Keratinocyte (primary cell): ENCODE results near the gene XRCC3. TPM values are rescaled to one million over a fixed set of nuclear protein-coding genes. Genes with fewer than 3 reads are reported as not detected.

Experiments used
- DNase-seq: peaks from one replicate; pipeline ENCODE4 v3.0.0-alpha.2; 2011; ENCODE audit warnings: low read depth, missing footprints, low spot score
- FAIRE-seq: peaks from 2 replicates; lab custom pipeline; 2011; peaks lifted over from hg19 to GRCh38; lab: Jason Lieb, UNC
- H2AFZ ChIP-seq: 2 replicates; pipeline ENCODE4 v1.6.0; 2012; ENCODE audit warnings: low read length, control low read depth, inconsistent platforms; ENCODE audit not compliant: control insufficient read depth
- H3K27ac ChIP-seq: 2 replicates; pipeline ENCODE4 v1.5.1; 2011; ENCODE audit warnings: low read length; ENCODE audit not compliant: control insufficient read depth, insufficient read depth
- H3K27me3 ChIP-seq: 3 replicates; pipeline ENCODE4 v1.6.0; 2011; ENCODE audit warnings: low read length; ENCODE audit not compliant: control insufficient read depth, insufficient read depth; ENCODE audit errors: extremely low read depth
- H3K36me3 ChIP-seq, 2 experiments: 2 replicates in 1 of 2; 3 replicates in 1 of 2; pipeline ENCODE4 v1.5.1; 2011; ENCODE audit warnings: low read length in 2 of 2, mild to moderate bottlenecking in 1 of 2; ENCODE audit not compliant: control insufficient read depth in 2 of 2, insufficient read depth in 2 of 2; ENCODE audit errors: extremely low read depth in 1 of 2
- H3K4me1 ChIP-seq: 3 replicates; pipeline ENCODE4 v1.5.1; 2011; ENCODE audit warnings: low read length; ENCODE audit not compliant: control insufficient read depth, insufficient read depth; ENCODE audit errors: extremely low read depth
- H3K4me2 ChIP-seq: 3 replicates; pipeline ENCODE4 v1.6.0; 2011; ENCODE audit warnings: low read depth, low read length; ENCODE audit not compliant: control insufficient read depth, insufficient read depth; ENCODE audit errors: extremely low read depth
- H3K4me3 ChIP-seq, 3 experiments: fragments of 200-600 bp in 1 of 3; sonication (generic) in 1 of 3; 2 replicates in 2 of 3; 3 replicates in 1 of 3; pipeline ENCODE4 v1.5.1; 2011 to 2016; ENCODE audit warnings: low read length in 3 of 3, mild to moderate bottlenecking in 3 of 3, control low read depth in 2 of 3, inconsistent platforms in 1 of 3, low read depth in 1 of 3, mixed read lengths in 1 of 3, mixed run types in 1 of 3, moderate library complexity in 1 of 3; ENCODE audit not compliant: control insufficient read depth in 2 of 3, insufficient read depth in 2 of 3; ENCODE audit errors: extremely low read depth in 1 of 3
- H3K79me2 ChIP-seq: 2 replicates; pipeline ENCODE4 v1.6.0; 2012; ENCODE audit warnings: low read length; ENCODE audit not compliant: control insufficient read depth, insufficient read depth
- H3K9ac ChIP-seq: 3 replicates; pipeline ENCODE4 v1.6.0; 2011; ENCODE audit warnings: low read length; ENCODE audit not compliant: control insufficient read depth, insufficient read depth; ENCODE audit errors: extremely low read depth
- H3K9me1 ChIP-seq: 3 replicates; pipeline ENCODE4 v1.6.0; 2011; ENCODE audit warnings: low read length; ENCODE audit not compliant: control insufficient read depth, insufficient read depth; ENCODE audit errors: extremely low read depth
- H3K9me3 ChIP-seq: 2 replicates; pipeline ENCODE4 v1.5.1; 2012; ENCODE audit warnings: low read depth, low read length; ENCODE audit not compliant: control insufficient read depth
- H4K20me1 ChIP-seq: 3 replicates; pipeline ENCODE4 v1.6.0; 2011; ENCODE audit warnings: low read length; ENCODE audit not compliant: control insufficient read depth, insufficient read depth; ENCODE audit errors: extremely low read depth
- EZH2 ChIP-seq: IDR thresholded peaks from one replicate; pipeline ENCODE4 v1.6.1; 2012; ENCODE audit warnings: inconsistent platforms, mild to moderate bottlenecking, low read length, moderate library complexity
- dilution Hi-C: fragments of 300-500 bp; cut with MboI; formaldehyde crosslinking; loops from one replicate; pipeline ENCODE4 v1.7.0; 2020; ENCODE audit warnings: low sequenced_read_pairs; ENCODE audit not compliant: extremely low pct_ligation_motif_present
- polyA plus RNA-seq, 5 experiments: library from polyadenylated mRNA; depleted of rRNA in 3 of 5; stranded (reverse) in 3 of 5; stranded (forward) in 1 of 5; unstranded in 1 of 5; fragments of >200 nt; gene quantifications; 1 replicate in 1 of 5; 2 replicates in 3 of 5; 3 replicates in 1 of 5; pipeline versions ENCODE4 v1.2.1 to v1.2.3, GENCODE V29; 2011 to 2012; ENCODE audit warnings: missing spikeins in 2 of 5, low read depth in 1 of 5, low replicate concordance in 1 of 5
- TF ChIP-seq, protein P1 (sequence below), 3 experiments: IDR thresholded peaks in 1 of 3; conservative IDR thresholded peaks in 1 of 3; optimal IDR thresholded peaks in 1 of 3; 2 replicates in 2 of 3; 3 replicates in 1 of 3; pipeline versions ENCODE3 to v1.5.1; 2011; ENCODE audit warnings: low read length in 3 of 3, mild to moderate bottlenecking in 3 of 3, moderate library complexity in 2 of 3, control low read depth in 1 of 3, inconsistent platforms in 1 of 3; ENCODE audit not compliant: insufficient read depth in 2 of 3; ENCODE audit errors: extremely low read depth in 1 of 3

Gene XRCC3
- polyA plus RNA-seq, 1 donor (not counting 4 experiments of a cell fraction or from before 2014, with no cell fraction given), result 21.0 TPM

DNA sequence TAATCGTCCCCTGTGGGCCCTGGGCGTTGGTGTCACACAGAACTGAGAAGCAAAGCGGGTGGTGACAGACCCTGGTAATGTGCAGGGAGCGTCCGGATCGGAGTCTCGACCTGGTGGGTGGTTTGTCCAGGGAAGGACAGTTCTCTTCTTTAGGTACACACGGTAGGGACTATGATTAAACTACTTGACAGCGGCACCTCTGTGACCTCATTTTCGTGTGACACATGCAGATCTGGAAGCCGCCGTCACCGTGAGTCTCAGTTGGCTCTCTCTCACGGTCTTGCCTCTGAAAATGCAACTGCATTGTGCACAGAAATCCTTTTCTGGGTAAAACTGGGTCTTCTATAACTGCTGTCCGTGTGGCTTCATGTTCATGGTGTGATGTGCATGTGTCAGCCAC is 32.1 kb downstream of the XRCC3 start:
- Histone ChIP-seq H3K4me3 (no peak overlapping the region), H3K27me3 (no peaks in the 10 kb centered on the region), H3K9me1 (no peaks in the 10 kb centered on the region), H2AFZ (no peak overlapping the region), H3K4me1 (no peaks in the 10 kb centered on the region), H3K4me2 (no peak overlapping the region), H4K20me1 (peaks cover 4% of the 10 kb centered on the region), H3K79me2 (peaks cover 4% of the 10 kb centered on the region), H3K9me3 (no peaks in the 10 kb centered on the region), H3K27ac (no peak overlapping the region), H3K9ac (no peak overlapping the region), H3K36me3 (peaks cover 51% of the 10 kb centered on the region in 2 experiments)
- FAIRE-seq (no peak), DNase-seq (no peak)
- dilution Hi-C loops, result no loop called here
- TF ChIP-seq EZH2, result no peak
- TF ChIP-seq, protein P1, sequence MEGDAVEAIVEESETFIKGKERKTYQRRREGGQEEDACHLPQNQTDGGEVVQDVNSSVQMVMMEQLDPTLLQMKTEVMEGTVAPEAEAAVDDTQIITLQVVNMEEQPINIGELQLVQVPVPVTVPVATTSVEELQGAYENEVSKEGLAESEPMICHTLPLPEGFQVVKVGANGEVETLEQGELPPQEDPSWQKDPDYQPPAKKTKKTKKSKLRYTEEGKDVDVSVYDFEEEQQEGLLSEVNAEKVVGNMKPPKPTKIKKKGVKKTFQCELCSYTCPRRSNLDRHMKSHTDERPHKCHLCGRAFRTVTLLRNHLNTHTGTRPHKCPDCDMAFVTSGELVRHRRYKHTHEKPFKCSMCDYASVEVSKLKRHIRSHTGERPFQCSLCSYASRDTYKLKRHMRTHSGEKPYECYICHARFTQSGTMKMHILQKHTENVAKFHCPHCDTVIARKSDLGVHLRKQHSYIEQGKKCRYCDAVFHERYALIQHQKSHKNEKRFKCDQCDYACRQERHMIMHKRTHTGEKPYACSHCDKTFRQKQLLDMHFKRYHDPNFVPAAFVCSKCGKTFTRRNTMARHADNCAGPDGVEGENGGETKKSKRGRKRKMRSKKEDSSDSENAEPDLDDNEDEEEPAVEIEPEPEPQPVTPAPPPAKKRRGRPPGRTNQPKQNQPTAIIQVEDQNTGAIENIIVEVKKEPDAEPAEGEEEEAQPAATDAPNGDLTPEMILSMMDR (optimal IDR thresholded peaks at IDR 0.05 in 1 of 3, IDR thresholded peaks at IDR 0.05 in 1 of 3, conservative IDR thresholded peaks at IDR 0.05 in 1 of 3; ENCODE audit: extremely low read depth in 1 of 3, insufficient read depth in 2 of 3, low read length in 3 of 3), result no peak

- Histone ChIP-seq H3K27ac (no peak overlapping the region), H3K79me2 (peaks cover 4% of the 10 kb centered on the region), H3K9me3 (no peaks in the 10 kb centered on the region), H3K4me3 (no peak overlapping the region), H3K36me3 (peaks cover 50 to 51% of the 10 kb centered on the region in 2 experiments), H3K4me1 (no peaks in the 10 kb centered on the region), H3K9ac (no peak overlapping the region), H2AFZ (no peak overlapping the region), H4K20me1 (no peaks in the 10 kb centered on the region), H3K9me1 (no peaks in the 10 kb centered on the region), H3K4me2 (no peak overlapping the region), H3K27me3 (no peaks in the 10 kb centered on the region)
- FAIRE-seq, result no peak
- no peak for DNase-seq
- dilution Hi-C loops, result no loop called here
- TF ChIP-seq, protein P1 (optimal IDR thresholded peaks at IDR 0.05 in 1 of 3, IDR thresholded peaks at IDR 0.05 in 1 of 3, conservative IDR thresholded peaks at IDR 0.05 in 1 of 3; ENCODE audit: extremely low read depth in 1 of 3, insufficient read depth in 2 of 3, low read length in 3 of 3), result no peak
- no peak for TF ChIP-seq EZH2
These were observed 34.6 kb downstream of the XRCC3 start for GRCh38 chr14:103680491-103681231.
